CD4-positive, CD25-positive, alpha-beta regulatory T cell (primary cell): ENCODE data around the gene OMA1. TPM values are rescaled to one million over a fixed set of nuclear protein-coding genes. Genes with fewer than 3 reads are reported as not detected.
"Not testable (repeated sequence)": the region's sequence is repeated elsewhere in the genome, so short reads cannot be mapped to it uniquely, and the experiment has no call there.

Source experiments
- ATAC-seq, 2 donors: fragments of 150-1000 bp; cut with Tn5 transposase; one replicate each; pipeline ENCODE4 v1.10.0; 2021; ENCODE audit warnings: low read depth in 2 of 2, moderate number of reproducible peaks in 2 of 2, moderate library complexity in 1 of 2
- DNase-seq, 3 donors: peaks; one replicate each; pipeline versions ENCODE4 v3.0.0 to v3.0.0-alpha.2; 2012 to 2022; ENCODE audit warnings: mixed read lengths in 1 of 3
- H3K27ac ChIP-seq: one replicate; pipeline ENCODE4 v1.7.0; 2013; ENCODE audit warnings: mild to moderate bottlenecking, low read length; ENCODE audit not compliant: insufficient read depth, poor library complexity, severe bottlenecking
- H3K27me3 ChIP-seq: one replicate; pipeline ENCODE4 v1.7.0; 2013; ENCODE audit warnings: low read length; ENCODE audit not compliant: control insufficient read depth, insufficient read depth
- H3K36me3 ChIP-seq: one replicate; pipeline ENCODE4 v1.7.0; 2013; ENCODE audit warnings: mild to moderate bottlenecking, low read length, moderate library complexity; ENCODE audit not compliant: control insufficient read depth, insufficient read depth
- H3K4me1 ChIP-seq: 2 replicates; pipeline ENCODE4 v1.7.0; 2013; ENCODE audit warnings: mild to moderate bottlenecking, low read length; ENCODE audit not compliant: insufficient read depth, control insufficient read depth, poor library complexity, severe bottlenecking
- H3K4me3 ChIP-seq: one replicate; pipeline ENCODE4 v1.7.0; 2013; ENCODE audit warnings: low read depth, mild to moderate bottlenecking, low read length, moderate library complexity
- H3K9me3 ChIP-seq, 2 experiments: 1 replicate in 1 of 2; 2 replicates in 1 of 2; pipeline ENCODE4 v1.7.0; 2013; ENCODE audit warnings: low read length in 2 of 2, mild to moderate bottlenecking in 1 of 2, moderate library complexity in 1 of 2; ENCODE audit not compliant: control insufficient read depth in 2 of 2
- H3K27ac Mint-ChIP-seq, 3 donors: one replicate each; pipeline ENCODE4 v1.8.0; 2020 to 2022; ENCODE audit warnings: mild to moderate bottlenecking in 3 of 3, mixed read lengths in 3 of 3, moderate library complexity in 2 of 3
- H3K27me3 Mint-ChIP-seq: one replicate; pipeline ENCODE4 v1.8.0; 2022; ENCODE audit warnings: mild to moderate bottlenecking, mixed read lengths
- H3K36me3 Mint-ChIP-seq: one replicate; pipeline ENCODE4 v1.8.0; 2020; ENCODE audit warnings: mixed read lengths
- H3K4me1 Mint-ChIP-seq, 4 donors: one replicate each; pipeline ENCODE4 v1.8.0; 2020 to 2022; ENCODE audit warnings: mixed read lengths in 4 of 4, mild to moderate bottlenecking in 1 of 4
- H3K4me3 Mint-ChIP-seq, 4 donors: one replicate each; pipeline ENCODE4 v1.8.0; 2020 to 2022; ENCODE audit warnings: mild to moderate bottlenecking in 4 of 4, mixed read lengths in 4 of 4, moderate library complexity in 3 of 4
- H3K9me3 Mint-ChIP-seq, 7 donors: one replicate each; pipeline ENCODE4 v1.8.0; 2020 to 2022; ENCODE audit warnings: mixed read lengths in 7 of 7, mild to moderate bottlenecking in 3 of 7, moderate library complexity in 2 of 7
- polyA plus RNA-seq, 4 donors: library from polyadenylated mRNA; unstranded; fragments of 300-500 nt; fragmentation: Illumina TruSeq; gene quantifications; one replicate each; pipeline ENCODE4 v1.2.3, GENCODE V29; 2021
- total RNA-seq: library from RNA; stranded (reverse); gene quantifications from one replicate; pipeline ENCODE4 v1.2.3, GENCODE V29; 2022

The OMA1 gene
- total and polyA plus RNA-seq, 5 donors from 2014 or later = 27.1 to 42.9 (median 37.8) TPM

- H3K4me1 Mint-ChIP-seq = no peaks in the 10 kb centered on the region
- Histone ChIP-seq H3K9me3 (no peaks in the 10 kb centered on the region), H3K36me3 (no peaks in the 10 kb centered on the region), H3K4me3 (no peak overlapping the region), H3K4me1 (no peaks in the 10 kb centered on the region), H3K27me3 (peaks cover 10% of the 10 kb centered on the region), H3K27ac (no peak overlapping the region)
- no peak overlapping the region for H3K4me3 Mint-ChIP-seq
- H3K36me3 Mint-ChIP-seq = no peaks in the 10 kb centered on the region
- DNase-seq (no peak), ATAC-seq (no peak)
- no peak overlapping the region for H3K27ac Mint-ChIP-seq
- H3K9me3 Mint-ChIP-seq = peaks cover 0 to 9% (median 0%) of the 10 kb centered on the region in 7 donors
- H3K27me3 Mint-ChIP-seq = peaks cover 35% of the 10 kb centered on the region
Measured at GRCh38 chr1:58586271-58586670, 39.7 kb upstream of the OMA1 start.

- Histone ChIP-seq H3K4me1 (no peaks in the 10 kb centered on the region), H3K9me3 (no peaks in the 10 kb centered on the region), H3K27ac (no peak overlapping the region), H3K4me3 (no peak overlapping the region), H3K27me3 (peaks cover 14% of the 10 kb centered on the region), H3K36me3 (no peaks in the 10 kb centered on the region)
- H3K27ac Mint-ChIP-seq = no peak overlapping the region
- H3K9me3 Mint-ChIP-seq = peaks cover 0 to 9% (median 0%) of the 10 kb centered on the region in 7 donors
- H3K4me1 Mint-ChIP-seq = no peaks in the 10 kb centered on the region
- ATAC-seq (no peak), DNase-seq (no peak)
- peaks cover 35% of the 10 kb centered on the region for H3K27me3 Mint-ChIP-seq
- no peaks in the 10 kb centered on the region for H3K36me3 Mint-ChIP-seq
- no peak overlapping the region for H3K4me3 Mint-ChIP-seq
Measured at GRCh38 chr1:58585581-58586151, 39.1 kb upstream of the OMA1 start.

- H3K27ac Mint-ChIP-seq = no peak overlapping the region
- H3K4me1 Mint-ChIP-seq = no peaks in the 10 kb centered on the region
- ATAC-seq (no peak), DNase-seq (no peak)
- Histone ChIP-seq H3K4me3 (no peak overlapping the region), H3K4me1 (no peaks in the 10 kb centered on the region), H3K36me3 (no peaks in the 10 kb centered on the region), H3K27ac (no peak overlapping the region), H3K27me3 (peaks cover 14% of the 10 kb centered on the region), H3K9me3 (no peaks in the 10 kb centered on the region)
- H3K27me3 Mint-ChIP-seq = peaks cover 35% of the 10 kb centered on the region
- no peak overlapping the region for H3K4me3 Mint-ChIP-seq
- peaks cover 0 to 7% (median 0%) of the 10 kb centered on the region in 7 donors for H3K9me3 Mint-ChIP-seq
- H3K36me3 Mint-ChIP-seq = no peaks in the 10 kb centered on the region
Measured at GRCh38 chr1:58585166-58585565, 38.6 kb upstream of the OMA1 start.

- no peaks in the 10 kb centered on the region for H3K4me1 ChIP-seq
- Mint-ChIP-seq H3K36me3 (no peaks in the 10 kb centered on the region), H3K27me3 (peaks cover 40% of the 10 kb centered on the region), H3K4me3 (no peak overlapping the region), H3K27ac (no peak overlapping the region), H3K9me3 (peaks cover 0 to 8% (median 0%) of the 10 kb centered on the region in 7 donors), H3K4me1 (no peaks in the 10 kb centered on the region)
- H3K27me3 ChIP-seq = peaks cover 15% of the 10 kb centered on the region
- no peak for ATAC-seq
- no peak overlapping the region for H3K27ac ChIP-seq
- no peaks in the 10 kb centered on the region for H3K36me3 ChIP-seq
- no peak for DNase-seq
- no peaks in the 10 kb centered on the region for H3K9me3 ChIP-seq
- H3K4me3 ChIP-seq = no peak overlapping the region
Measured at GRCh38 chr1:58584082-58584895, 37.8 kb upstream of the OMA1 start.

- no peak overlapping the region for H3K4me3 Mint-ChIP-seq
- no peaks in the 10 kb centered on the region for H3K4me1 Mint-ChIP-seq
- H3K9me3 Mint-ChIP-seq = peaks cover 0 to 10% (median 0%) of the 10 kb centered on the region in 7 donors
- ATAC-seq (peak in 1 of 2 donors; percentile 28), DNase-seq (no peak)
- Histone ChIP-seq H3K4me3 (no peak overlapping the region), H3K27ac (no peak overlapping the region), H3K36me3 (no peaks in the 10 kb centered on the region), H3K4me1 (no peaks in the 10 kb centered on the region), H3K9me3 (no peaks in the 10 kb centered on the region), H3K27me3 (peaks cover 16% of the 10 kb centered on the region)
- no peak overlapping the region for H3K27ac Mint-ChIP-seq
- H3K27me3 Mint-ChIP-seq = peaks cover 44% of the 10 kb centered on the region
- H3K36me3 Mint-ChIP-seq = no peaks in the 10 kb centered on the region
Measured at GRCh38 chr1:58583496-58583895, 37.0 kb upstream of the OMA1 start.

GRCh38 chr1:58582143-58582542 lies 35.6 kb upstream of the OMA1 start:
- H3K36me3 ChIP-seq, H3K4me3 Mint-ChIP-seq, H3K4me3 ChIP-seq, DNase-seq, ATAC-seq, H3K27ac Mint-ChIP-seq, H3K36me3 Mint-ChIP-seq, H3K4me1 Mint-ChIP-seq, H3K27ac ChIP-seq, H3K9me3 ChIP-seq, H3K4me1 ChIP-seq, H3K9me3 Mint-ChIP-seq: not testable (repeated sequence)
- peaks cover 53% of the 10 kb centered on the region for H3K27me3 Mint-ChIP-seq
- H3K27me3 ChIP-seq = peaks cover 24% of the 10 kb centered on the region

- H3K9me3 ChIP-seq = no peaks in the 10 kb centered on the region
- H3K36me3 ChIP-seq = no peaks in the 10 kb centered on the region
- Mint-ChIP-seq H3K27ac (no peak overlapping the region), H3K4me3 (no peak overlapping the region), H3K36me3 (no peaks in the 10 kb centered on the region), H3K9me3 (peaks cover 0 to 8% (median 0%) of the 10 kb centered on the region in 7 donors), H3K27me3 (peaks cover 54% of the 10 kb centered on the region), H3K4me1 (peaks cover 3 to 10% (median 7%) of the 10 kb centered on the region in 4 donors)
- H3K27me3 ChIP-seq = peaks cover 22% of the 10 kb centered on the region
- ATAC-seq (no peak), DNase-seq (no peak)
- H3K27ac ChIP-seq = no peak overlapping the region
- H3K4me3 ChIP-seq = no peak overlapping the region
- H3K4me1 ChIP-seq = peaks cover 4% of the 10 kb centered on the region
Measured at GRCh38 chr1:58581641-58582040, 35.1 kb upstream of the OMA1 start.

- Mint-ChIP-seq H3K9me3 (peaks cover 0 to 8% (median 0%) of the 10 kb centered on the region in 7 donors), H3K4me3 (no peak overlapping the region), H3K4me1 (peaks cover 5 to 19% (median 15%) of the 10 kb centered on the region in 4 donors), H3K36me3 (no peaks in the 10 kb centered on the region), H3K27ac (no peak overlapping the region), H3K27me3 (peaks cover 62% of the 10 kb centered on the region)
- H3K9me3 ChIP-seq = no peaks in the 10 kb centered on the region
- ATAC-seq (no peak), DNase-seq (no peak)
- no peaks in the 10 kb centered on the region for H3K36me3 ChIP-seq
- no peak overlapping the region for H3K4me3 ChIP-seq
- H3K27me3 ChIP-seq = peaks cover 22% of the 10 kb centered on the region
- H3K27ac ChIP-seq = no peak overlapping the region
- H3K4me1 ChIP-seq = peaks cover 6% of the 10 kb centered on the region
Measured at GRCh38 chr1:58580186-58580585, 33.7 kb upstream of the OMA1 start.
